GDM1 (cell line): ENCODE data around the gene MDM2.

ENCODE experiments used
- DNase-seq: peaks from one replicate; lab custom pipeline; 2025; lab: John Stamatoyannopoulos, UW

Gene MDM2

GRCh38 chr12:68878846-68879245, 70.9 kb downstream of the MDM2 start:
- DNase-seq = no peak

GRCh38 chr12:68880660-68881325, 72.8 kb downstream of the MDM2 start:
- DNase-seq = no peak

DNA sequence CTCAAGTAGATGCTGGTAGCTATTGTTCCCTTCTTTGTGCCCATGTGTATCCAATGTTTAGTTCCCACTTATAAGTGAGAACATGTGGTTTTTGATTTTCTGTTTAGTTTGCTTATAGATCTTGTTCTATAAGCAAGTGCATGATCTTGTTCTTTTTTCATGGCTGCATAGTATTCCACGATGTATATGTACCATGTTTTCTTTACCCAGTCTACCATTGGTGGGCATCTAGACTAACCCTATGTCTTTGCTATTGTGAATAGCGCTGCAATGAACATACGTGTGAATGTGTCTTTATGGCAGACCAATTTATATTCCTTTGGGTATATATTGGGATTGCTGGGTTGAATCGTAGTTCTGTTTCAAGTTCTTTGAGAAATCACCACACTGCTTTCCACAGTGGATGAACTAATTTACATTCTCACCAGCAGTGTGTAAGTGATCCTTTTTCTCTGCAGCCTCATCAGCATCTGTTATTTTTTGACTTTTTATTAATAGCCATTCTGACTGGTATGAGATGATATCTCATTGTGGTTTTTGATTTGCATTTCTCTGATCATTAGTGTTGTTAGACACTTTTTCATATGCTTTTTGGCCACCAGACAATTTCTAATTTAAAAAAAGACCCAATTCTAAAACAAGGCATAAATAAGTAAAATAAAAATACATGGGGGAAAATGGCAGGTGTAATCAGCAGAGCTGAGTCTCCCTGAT, 74.4 kb downstream of the MDM2 start:
- DNase-seq = no peak

- DNase-seq = no peak
Measured at GRCh38 chr12:68883151-68883550, 75.2 kb downstream of the MDM2 start.

DNA sequence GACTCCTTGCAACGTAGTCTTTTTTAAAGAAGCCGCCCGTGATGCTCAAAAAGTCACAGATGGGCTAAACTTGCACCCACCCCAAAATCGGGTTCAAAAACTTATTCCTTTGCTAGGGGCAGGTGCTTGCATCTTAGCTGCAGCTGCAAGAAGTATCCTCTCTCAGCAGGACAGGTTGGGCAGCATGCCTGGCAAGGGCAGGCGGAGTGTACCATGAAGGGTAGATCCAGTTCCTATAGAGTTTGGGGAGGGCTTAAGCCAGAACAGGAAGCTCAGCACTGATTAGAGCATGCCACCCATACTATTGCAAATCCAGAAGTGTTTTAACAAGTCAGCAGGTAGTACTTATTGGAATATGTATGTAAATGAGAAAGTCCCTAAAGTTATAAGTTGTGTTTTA, 76.3 kb downstream of the MDM2 start:
- DNase-seq = no peak

- DNase-seq = no peak
Measured at GRCh38 chr12:68885381-68885780, 77.4 kb downstream of the MDM2 start.

DNA sequence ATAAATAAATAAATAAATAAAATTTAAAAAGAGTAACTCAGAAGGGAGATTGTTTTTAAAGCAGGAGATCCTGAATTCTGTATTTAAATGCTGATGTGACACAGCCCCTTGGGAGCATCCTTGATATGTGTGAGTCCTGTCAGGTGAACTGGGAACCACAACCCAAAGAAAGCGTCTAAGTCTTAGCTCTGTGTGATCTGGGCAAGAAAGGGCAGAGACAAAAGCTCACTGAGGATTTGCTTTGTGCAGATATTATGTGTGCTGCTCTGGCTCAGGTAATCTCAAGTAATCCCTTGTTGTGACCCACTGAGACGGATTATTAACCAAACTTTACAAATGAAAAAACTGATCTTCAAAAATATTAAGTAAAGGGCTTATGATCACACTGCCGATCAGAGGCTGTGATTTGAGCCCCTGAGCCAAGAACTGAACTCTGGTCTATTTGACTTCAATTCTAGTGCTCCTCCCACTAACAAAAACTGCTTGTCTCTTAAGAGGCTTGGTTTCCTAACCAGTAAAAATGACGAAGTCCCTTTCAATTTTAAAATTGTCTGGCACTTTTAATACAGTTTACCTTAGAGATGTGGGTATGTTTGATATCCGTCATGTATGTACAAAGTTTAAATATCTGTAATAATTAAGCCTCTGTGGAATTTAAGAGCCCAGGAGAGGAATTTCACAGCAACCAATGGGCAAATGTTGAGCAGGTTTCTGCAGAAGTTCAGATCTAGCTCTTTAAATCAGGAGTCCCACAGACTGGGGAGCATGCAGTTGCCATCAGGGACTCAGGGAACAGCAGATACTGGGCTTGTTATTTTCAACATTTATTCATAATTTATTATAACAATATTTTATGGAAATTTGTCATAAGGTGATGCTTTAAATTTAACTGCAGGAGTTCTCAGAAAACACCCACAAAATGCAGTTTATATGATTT, 78.9 kb downstream of the MDM2 start:
- no peak for DNase-seq

DNA sequence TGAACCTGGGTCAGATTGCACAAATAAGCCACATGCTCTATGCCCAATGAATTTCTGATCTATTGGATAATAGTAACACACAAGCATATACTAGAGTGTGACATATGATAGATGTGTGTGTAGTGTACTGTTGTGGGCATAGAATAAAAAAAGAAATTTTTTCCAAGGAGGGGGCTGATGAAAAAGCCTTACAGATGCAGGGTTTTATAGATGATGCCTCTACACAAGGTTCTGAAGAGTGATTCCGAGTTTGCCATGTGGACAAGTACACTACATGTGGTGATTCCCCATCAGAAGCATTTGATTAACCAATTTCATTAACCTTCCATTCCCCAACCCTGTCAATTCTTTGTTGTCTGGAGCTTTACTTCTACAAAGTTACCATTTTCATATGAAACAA, 79.7 kb downstream of the MDM2 start:
- no peak for DNase-seq

DNA sequence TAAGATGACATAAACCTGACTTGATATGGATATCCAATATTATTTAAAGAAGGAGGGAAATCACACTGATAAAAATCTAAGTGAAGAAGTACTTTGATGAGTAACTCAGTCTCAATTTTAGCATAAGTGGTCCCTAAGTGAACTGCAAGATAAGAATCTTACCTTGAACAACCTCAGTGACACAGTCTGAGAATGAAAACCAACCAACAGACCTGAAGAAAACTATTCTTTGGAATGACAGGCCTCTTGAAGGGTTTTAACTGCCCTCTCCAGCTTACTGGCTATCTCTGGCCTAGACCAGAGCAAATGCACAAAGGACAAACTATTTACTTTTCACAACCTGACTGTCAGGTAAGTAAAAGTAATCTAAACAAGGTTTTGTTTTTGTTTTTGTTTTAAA, 80.3 kb downstream of the MDM2 start:
- DNase-seq = no peak

DNA sequence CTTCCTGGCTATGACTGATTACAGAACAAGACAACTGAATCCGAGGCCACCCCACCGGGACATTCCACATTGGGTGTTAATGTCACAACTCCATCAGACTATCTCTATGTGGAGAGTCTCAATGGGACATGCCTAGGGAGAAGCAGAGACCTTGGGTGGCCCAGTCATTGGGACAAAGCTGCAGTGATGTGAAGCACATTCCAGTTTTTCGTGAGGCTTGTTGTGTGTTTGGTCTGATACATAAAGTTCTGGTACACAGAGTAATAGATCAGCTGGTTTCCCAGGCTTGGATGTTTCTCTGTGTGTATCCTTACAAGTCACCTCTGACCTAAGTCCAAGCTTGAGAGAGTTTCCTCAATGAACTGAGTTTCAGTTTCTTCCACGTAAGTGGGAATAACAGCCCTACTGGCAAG, 82.7 kb downstream of the MDM2 start:
- no peak for DNase-seq

GRCh38 chr12:68891141-68891540, 83.2 kb downstream of the MDM2 start:
- no peak for DNase-seq

GRCh38 chr12:68893201-68893600, 85.2 kb downstream of the MDM2 start:
- no peak for DNase-seq

DNA sequence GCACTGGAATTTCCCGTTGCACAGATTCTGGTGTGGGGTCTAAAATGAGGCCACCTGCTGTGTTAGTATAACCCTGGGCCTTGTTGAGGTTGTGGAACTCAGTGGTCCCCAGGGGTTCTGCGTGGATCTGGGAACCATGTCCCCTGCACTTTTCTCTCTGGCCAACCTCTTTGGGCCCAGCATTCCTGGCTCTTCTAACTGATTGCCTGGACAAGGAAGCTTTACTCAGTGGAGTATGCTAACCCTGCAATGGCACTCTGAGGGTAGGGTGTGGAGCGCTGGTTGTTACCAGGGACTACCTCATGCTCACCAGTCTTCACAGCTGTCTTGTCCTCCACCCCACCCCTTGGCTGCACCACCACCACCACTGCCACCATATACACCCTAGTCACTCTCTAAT, 85.8 kb downstream of the MDM2 start:
- DNase-seq = no peak

GRCh38 chr12:68894276-68894855, 86.4 kb downstream of the MDM2 start:
- no peak for DNase-seq

- DNase-seq = no peak
Measured at GRCh38 chr12:68896881-68897540, 89.0 kb downstream of the MDM2 start.

- no peak for DNase-seq
Measured at GRCh38 chr12:68899251-68899771, 91.3 kb downstream of the MDM2 start.

DNA sequence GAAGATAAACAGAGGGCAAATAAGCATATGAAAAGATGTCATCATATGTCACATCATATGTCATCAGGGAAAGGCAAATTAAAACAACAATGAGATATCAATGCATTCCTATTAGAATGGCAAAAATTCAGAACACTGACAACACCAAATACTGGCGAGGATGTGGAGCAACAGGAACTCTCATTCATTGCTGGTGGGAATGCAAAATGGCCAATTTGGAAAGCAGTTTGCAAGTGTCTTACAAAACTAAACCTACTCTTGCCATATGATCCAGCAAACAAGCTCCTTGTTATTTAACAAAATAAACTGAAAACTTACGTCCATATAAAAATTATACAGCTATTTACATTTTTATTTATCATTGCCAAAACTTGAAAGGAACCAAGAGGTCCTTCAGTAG, 92.3 kb downstream of the MDM2 start:
- DNase-seq = no peak
